Activated naive CD8-positive, alpha-beta T cell (primary cell): ENCODE measurements around the gene PLA2G2F.

Experiments
- H3K27ac Mint-ChIP-seq: one replicate; pipeline ENCODE4 v1.8.0; 2021; ENCODE audit warnings: mixed read lengths
- H3K27me3 Mint-ChIP-seq: one replicate; pipeline ENCODE4 v1.8.0; 2021; ENCODE audit warnings: mixed read lengths
- H3K36me3 Mint-ChIP-seq: one replicate; pipeline ENCODE4 v1.8.0; 2021; ENCODE audit warnings: mixed read lengths
- H3K4me1 Mint-ChIP-seq: one replicate; pipeline ENCODE4 v1.8.0; 2021; ENCODE audit warnings: low read depth, mixed read lengths
- H3K4me3 Mint-ChIP-seq: one replicate; pipeline ENCODE4 v1.8.0; 2021; ENCODE audit warnings: mild to moderate bottlenecking, mixed read lengths
- H3K9me3 Mint-ChIP-seq: one replicate; pipeline ENCODE4 v1.8.0; 2021; ENCODE audit warnings: low read depth, mixed read lengths

PLA2G2F gene

GRCh38 chr1:20194757-20195461 lies 55.8 kb downstream of the PLA2G2F start:
- no peaks in the 10 kb centered on the region for H3K9me3 Mint-ChIP-seq
- peaks cover 3% of the 10 kb centered on the region for H3K4me1 Mint-ChIP-seq
- H3K27me3 Mint-ChIP-seq: peaks cover 9% of the 10 kb centered on the region
- no peaks in the 10 kb centered on the region for H3K36me3 Mint-ChIP-seq
- no peak overlapping the region for H3K4me3 Mint-ChIP-seq
- no peak overlapping the region for H3K27ac Mint-ChIP-seq

- no peak overlapping the region for H3K4me3 Mint-ChIP-seq
- H3K27ac Mint-ChIP-seq: no peak overlapping the region
- H3K9me3 Mint-ChIP-seq: no peaks in the 10 kb centered on the region
- H3K27me3 Mint-ChIP-seq: peaks cover 10% of the 10 kb centered on the region
- H3K36me3 Mint-ChIP-seq: no peaks in the 10 kb centered on the region
- peaks cover 3% of the 10 kb centered on the region for H3K4me1 Mint-ChIP-seq
Measured at GRCh38 chr1:20195462-20195780, 56.3 kb downstream of the PLA2G2F start.

- Mint-ChIP-seq H3K36me3 (no peaks in the 10 kb centered on the region), H3K27me3 (peaks cover 14% of the 10 kb centered on the region), H3K4me3 (no peak overlapping the region), H3K9me3 (no peaks in the 10 kb centered on the region), H3K4me1 (peaks cover 3% of the 10 kb centered on the region), H3K27ac (no peak overlapping the region)
Measured at GRCh38 chr1:20197329-20197791, 58.2 kb downstream of the PLA2G2F start.

- peaks cover 3% of the 10 kb centered on the region for H3K4me1 Mint-ChIP-seq
- H3K9me3 Mint-ChIP-seq: no peaks in the 10 kb centered on the region
- no peak overlapping the region for H3K4me3 Mint-ChIP-seq
- no peak overlapping the region for H3K27ac Mint-ChIP-seq
- H3K27me3 Mint-ChIP-seq: peaks cover 14% of the 10 kb centered on the region
- H3K36me3 Mint-ChIP-seq: no peaks in the 10 kb centered on the region
Measured at GRCh38 chr1:20198296-20198695, 59.2 kb downstream of the PLA2G2F start.

GRCh38 chr1:20198918-20199317 lies 59.8 kb downstream of the PLA2G2F start:
- Mint-ChIP-seq H3K27ac (no peak overlapping the region), H3K27me3 (peaks cover 18% of the 10 kb centered on the region), H3K4me1 (peaks cover 3% of the 10 kb centered on the region), H3K4me3 (no peak overlapping the region), H3K36me3 (no peaks in the 10 kb centered on the region), H3K9me3 (no peaks in the 10 kb centered on the region)

- Mint-ChIP-seq H3K36me3 (no peaks in the 10 kb centered on the region), H3K27me3 (peaks cover 18% of the 10 kb centered on the region), H3K4me1 (peaks cover 3% of the 10 kb centered on the region), H3K9me3 (no peaks in the 10 kb centered on the region), H3K4me3 (no peak overlapping the region), H3K27ac (no peak overlapping the region)
Measured at GRCh38 chr1:20199403-20199802, 60.3 kb downstream of the PLA2G2F start.

- Mint-ChIP-seq H3K9me3 (no peaks in the 10 kb centered on the region), H3K27ac (no peak overlapping the region), H3K27me3 (peaks cover 18% of the 10 kb centered on the region), H3K4me1 (peaks cover 3% of the 10 kb centered on the region), H3K36me3 (no peaks in the 10 kb centered on the region), H3K4me3 (no peak overlapping the region)
Measured at GRCh38 chr1:20199840-20200239, 60.7 kb downstream of the PLA2G2F start.
